KMS-11 (cell line): Measurements from ENCODE around the gene RNF151.

Experiments
- H2AFZ ChIP-seq: fragments of 200-600 bp; sonication (generic); 2 replicates; pipeline ENCODE4 v1.6.1; 2016; ENCODE audit warnings: antibody characterized with exemption, mixed run types, low read depth
- H3K27ac ChIP-seq: fragments of 200-600 bp; sonication (generic); 2 replicates; pipeline ENCODE4 v1.6.1; 2016; ENCODE audit warnings: mild to moderate bottlenecking, mixed run types
- H3K27me3 ChIP-seq: fragments of 200-600 bp; sonication (generic); 2 replicates; pipeline ENCODE4 v1.6.1; 2017; ENCODE audit warnings: mild to moderate bottlenecking, low read depth, mixed run types, moderate library complexity; ENCODE audit not compliant: insufficient read depth
- H3K36me3 ChIP-seq: fragments of 200-600 bp; sonication (generic); 2 replicates; pipeline ENCODE4 v1.6.1; 2017; ENCODE audit warnings: mild to moderate bottlenecking, mixed run types; ENCODE audit not compliant: insufficient read depth
- H3K4me1 ChIP-seq: fragments of 200-600 bp; sonication (generic); 2 replicates; pipeline ENCODE4 v1.6.1; 2016; ENCODE audit warnings: mild to moderate bottlenecking, low read depth, mixed run types; ENCODE audit not compliant: poor library complexity, severe bottlenecking
- H3K4me2 ChIP-seq: fragments of 200-600 bp; sonication (generic); 2 replicates; pipeline ENCODE4 v1.7.0; 2016; ENCODE audit warnings: mild to moderate bottlenecking, mixed run types
- H3K4me3 ChIP-seq: fragments of 200-600 bp; sonication (generic); IDR thresholded peaks from 2 replicates; pipeline ENCODE4 v1.6.1; 2017; ENCODE audit warnings: low read depth, low read length, mixed read lengths; ENCODE audit not compliant: insufficient read depth
- H3K79me2 ChIP-seq: fragments of 200-600 bp; sonication (generic); 2 replicates; pipeline ENCODE4 v1.6.1; 2016; ENCODE audit warnings: low read depth, mixed run types; ENCODE audit not compliant: insufficient read depth
- H3K9ac ChIP-seq: fragments of 200-600 bp; sonication (generic); 2 replicates; pipeline ENCODE4 v1.6.1; 2016; ENCODE audit warnings: mild to moderate bottlenecking, mixed run types
- H4K20me1 ChIP-seq: fragments of 200-600 bp; sonication (generic); 2 replicates; pipeline ENCODE4 v1.6.1; 2016; ENCODE audit warnings: mild to moderate bottlenecking, mixed run types; ENCODE audit not compliant: insufficient read depth
- TF ChIP-seq, protein P1 (sequence below): fragments of 200-600 bp; sonication (generic); conservative IDR thresholded peaks from 2 replicates; pipeline ENCODE4 v1.6.1; 2017; ENCODE audit warnings: low read depth, mild to moderate bottlenecking, antibody characterized with exemption, low read length, moderate library complexity, mixed read lengths

The RNF151 gene

DNA sequence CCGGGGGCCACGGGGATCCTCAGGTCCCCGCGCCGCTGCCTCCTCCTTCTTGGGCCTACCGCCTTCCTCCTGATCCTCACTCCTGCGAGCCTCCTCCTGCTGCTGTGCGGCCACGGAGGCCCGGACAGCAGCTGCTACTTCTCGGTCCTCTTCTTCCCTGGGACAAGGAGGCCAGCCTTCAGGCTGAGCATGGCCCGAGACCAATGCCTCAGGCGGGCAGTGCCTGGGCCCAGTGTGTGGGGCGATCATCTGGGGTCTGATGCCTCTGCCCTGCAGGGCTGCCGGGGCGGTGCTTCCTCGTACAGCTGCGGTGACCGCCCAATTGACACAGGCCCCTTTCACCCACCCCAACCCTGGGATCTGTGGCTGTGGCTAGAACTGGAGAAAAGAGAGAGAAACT lies 34.4 kb downstream of the RNF151 start:
- Histone ChIP-seq H3K27me3 (no peaks in the 10 kb centered on the region), H3K27ac (no peak overlapping the region), H3K79me2 (peaks cover 23% of the 10 kb centered on the region), H3K36me3 (no peaks in the 10 kb centered on the region), H3K4me1 (no peaks in the 10 kb centered on the region), H4K20me1 (peaks cover 3% of the 10 kb centered on the region; the same call in 1 of the 2 replicates), H3K9ac (no peak overlapping the region), H3K4me2 (no peak overlapping the region), H3K4me3 (no peak overlapping the region), H2AFZ (no peak overlapping the region)
- TF ChIP-seq, protein P1, sequence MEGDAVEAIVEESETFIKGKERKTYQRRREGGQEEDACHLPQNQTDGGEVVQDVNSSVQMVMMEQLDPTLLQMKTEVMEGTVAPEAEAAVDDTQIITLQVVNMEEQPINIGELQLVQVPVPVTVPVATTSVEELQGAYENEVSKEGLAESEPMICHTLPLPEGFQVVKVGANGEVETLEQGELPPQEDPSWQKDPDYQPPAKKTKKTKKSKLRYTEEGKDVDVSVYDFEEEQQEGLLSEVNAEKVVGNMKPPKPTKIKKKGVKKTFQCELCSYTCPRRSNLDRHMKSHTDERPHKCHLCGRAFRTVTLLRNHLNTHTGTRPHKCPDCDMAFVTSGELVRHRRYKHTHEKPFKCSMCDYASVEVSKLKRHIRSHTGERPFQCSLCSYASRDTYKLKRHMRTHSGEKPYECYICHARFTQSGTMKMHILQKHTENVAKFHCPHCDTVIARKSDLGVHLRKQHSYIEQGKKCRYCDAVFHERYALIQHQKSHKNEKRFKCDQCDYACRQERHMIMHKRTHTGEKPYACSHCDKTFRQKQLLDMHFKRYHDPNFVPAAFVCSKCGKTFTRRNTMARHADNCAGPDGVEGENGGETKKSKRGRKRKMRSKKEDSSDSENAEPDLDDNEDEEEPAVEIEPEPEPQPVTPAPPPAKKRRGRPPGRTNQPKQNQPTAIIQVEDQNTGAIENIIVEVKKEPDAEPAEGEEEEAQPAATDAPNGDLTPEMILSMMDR = no peak

DNA sequence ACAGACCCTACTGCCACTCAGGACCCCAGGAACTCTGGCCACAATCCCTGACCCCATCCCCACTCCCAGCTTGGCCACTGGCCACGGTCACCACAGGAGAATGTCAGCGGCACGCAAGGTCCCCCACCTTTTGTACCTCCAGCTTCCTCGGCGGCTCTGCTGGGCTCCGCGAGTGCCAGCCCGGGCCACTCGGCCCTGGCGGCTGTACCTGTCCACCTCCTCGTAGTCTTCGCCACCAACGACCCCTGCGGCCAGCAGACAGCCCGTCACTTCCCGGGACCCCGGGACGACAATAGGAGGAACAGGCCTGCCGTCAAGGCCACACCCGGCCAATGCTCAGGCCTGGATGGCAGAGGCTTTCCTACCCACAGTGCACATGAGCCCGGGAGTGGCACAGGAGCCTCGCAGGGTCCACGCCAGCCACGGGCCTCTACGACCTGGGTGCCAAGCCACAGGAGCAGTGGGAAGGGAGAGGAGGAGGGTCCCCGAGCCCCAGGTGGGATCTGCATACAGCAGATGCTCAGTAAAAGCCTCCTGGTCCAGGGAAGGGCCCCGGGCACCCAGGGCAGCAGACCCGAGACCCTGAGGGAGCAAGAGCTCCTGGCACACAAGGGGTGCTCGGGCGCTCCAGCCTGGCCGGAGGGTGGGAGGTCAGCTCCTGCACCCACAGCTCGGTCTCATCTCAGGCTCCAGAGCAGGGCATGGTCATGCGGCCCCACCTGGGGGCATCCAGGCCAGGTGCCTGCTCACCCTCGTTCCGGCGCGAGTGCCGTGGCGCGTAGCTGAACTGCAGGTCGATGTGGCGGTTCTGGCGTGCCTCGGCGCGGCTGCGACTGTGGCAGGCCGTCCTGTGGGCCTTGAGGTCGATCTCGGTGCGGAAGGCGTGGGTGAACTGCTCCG lies 35.0 kb downstream of the RNF151 start:
- H3K27ac ChIP-seq = no peak overlapping the region
- H3K4me1 ChIP-seq = no peaks in the 10 kb centered on the region
- H3K9ac ChIP-seq = no peak overlapping the region
- TF ChIP-seq, protein P1 = no peak
- peaks cover 3% of the 10 kb centered on the region; the same call in 1 of the 2 replicates for H4K20me1 ChIP-seq
- H2AFZ ChIP-seq = no peak overlapping the region
- no peak overlapping the region for H3K4me2 ChIP-seq
- no peaks in the 10 kb centered on the region for H3K36me3 ChIP-seq
- no peak overlapping the region for H3K4me3 ChIP-seq
- H3K79me2 ChIP-seq = peaks cover 29% of the 10 kb centered on the region
- H3K27me3 ChIP-seq = no peaks in the 10 kb centered on the region

DNA sequence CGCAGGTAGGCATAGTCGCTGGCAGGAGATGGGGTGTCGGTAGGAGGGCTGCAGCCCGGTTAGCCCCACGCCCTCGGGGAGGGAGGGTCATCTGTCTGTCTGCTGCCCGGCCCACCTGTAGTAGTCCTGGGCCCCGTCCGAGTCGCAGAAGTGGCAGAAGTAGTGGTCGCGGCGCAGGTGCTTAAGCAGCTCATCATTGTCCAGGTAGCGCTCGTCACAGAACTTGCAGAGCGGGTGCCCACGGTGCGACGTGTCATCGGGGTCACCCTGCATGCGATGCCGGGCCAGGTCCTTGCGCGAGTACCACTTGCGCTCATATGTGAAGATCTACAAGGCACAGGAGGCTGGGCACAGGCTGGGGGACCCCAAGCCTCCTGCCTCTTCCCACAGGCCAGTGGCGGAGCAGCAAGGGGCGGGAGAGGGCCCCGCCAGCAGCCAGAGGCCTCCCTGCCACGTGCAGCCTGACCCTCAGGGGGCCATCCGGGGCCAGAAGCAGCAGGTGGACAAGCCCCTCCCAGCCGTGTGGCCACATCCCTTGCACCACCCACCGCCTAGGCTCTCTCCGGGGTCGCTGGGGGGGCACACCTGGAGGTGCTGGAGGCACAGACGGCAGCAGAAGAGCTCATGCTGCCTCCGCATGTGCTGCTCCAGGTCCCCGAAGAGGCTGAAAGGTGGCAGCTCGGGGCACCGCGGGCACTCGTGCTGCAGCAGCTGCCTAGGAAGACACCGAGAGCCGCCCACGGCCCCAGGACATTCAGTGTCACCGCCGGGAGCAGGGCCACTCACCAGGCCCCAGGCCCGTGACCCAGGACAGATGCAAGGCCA lies 36.0 kb downstream of the RNF151 start:
- Histone ChIP-seq H3K36me3 (no peaks in the 10 kb centered on the region), H3K27ac (no peak overlapping the region), H4K20me1 (peaks cover 5% of the 10 kb centered on the region; the same call in 1 of the 2 replicates), H3K4me1 (peaks cover 8% of the 10 kb centered on the region), H3K9ac (no peak overlapping the region), H3K4me2 (no peak overlapping the region), H3K79me2 (peaks cover 38% of the 10 kb centered on the region), H2AFZ (no peak overlapping the region), H3K27me3 (no peaks in the 10 kb centered on the region), H3K4me3 (no peak overlapping the region)
- TF ChIP-seq, protein P1 = no peak

DNA sequence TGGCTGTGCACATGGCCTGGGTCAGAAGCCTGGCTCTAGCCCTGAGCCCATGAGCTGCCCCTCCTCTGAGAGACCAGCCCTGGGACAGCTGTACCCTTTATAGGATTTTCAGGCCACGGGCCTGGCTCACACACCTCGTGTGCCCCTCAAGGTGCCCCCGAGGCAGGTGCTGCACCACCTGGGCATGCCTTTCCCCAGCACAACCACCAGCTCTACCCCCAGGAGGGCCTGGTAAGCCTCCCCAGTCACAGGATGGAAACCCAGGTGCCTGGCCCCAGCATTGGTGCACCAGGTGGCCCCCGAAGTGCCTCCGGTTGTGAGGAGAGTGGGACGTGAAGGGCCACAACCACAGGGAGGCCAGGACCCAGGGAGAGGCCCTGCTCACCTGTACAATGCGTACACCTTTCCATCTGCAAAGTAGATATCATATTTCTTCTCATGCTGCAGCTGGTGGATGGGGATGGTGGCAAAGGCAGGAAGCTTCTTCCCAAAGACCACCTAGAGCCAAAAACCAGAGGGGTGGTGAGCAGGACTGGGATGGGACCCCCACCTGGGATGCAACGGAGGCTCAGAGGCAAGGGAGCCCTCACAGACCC lies 36.7 kb downstream of the RNF151 start:
- H2AFZ ChIP-seq = no peak overlapping the region
- no peak overlapping the region for H3K27ac ChIP-seq
- TF ChIP-seq, protein P1 = no peak
- no peak overlapping the region for H3K4me3 ChIP-seq
- no peaks in the 10 kb centered on the region for H3K27me3 ChIP-seq
- no peaks in the 10 kb centered on the region for H3K36me3 ChIP-seq
- H3K4me1 ChIP-seq = peaks cover 16% of the 10 kb centered on the region
- peaks cover 45% of the 10 kb centered on the region for H3K79me2 ChIP-seq
- no peak overlapping the region for H3K9ac ChIP-seq
- H3K4me2 ChIP-seq = no peak overlapping the region
- peaks cover 12% of the 10 kb centered on the region for H4K20me1 ChIP-seq
